ENCODE data around the gene MAST1.

- TF ChIP-seq CTCF (IDR thresholded peaks at IDR 0.05; ENCODE audit: low read depth, low read length, missing input control) (no peak), ZBTB33 (IDR thresholded peaks at IDR 0.05) (no peak), RAD21 (IDR thresholded peaks at IDR 0.05) (no peak), TAF1 (conservative IDR thresholded peaks at IDR 0.05) (no peak), GABPA (IDR thresholded peaks at IDR 0.05 in 1 of 2, conservative IDR thresholded peaks at IDR 0.05 in 1 of 2) (no peak), SP1 (IDR thresholded peaks at IDR 0.05) (no peak)
These were observed 45.9 kb downstream of the MAST1 start for GRCh38 chr19:12884202-12884601.
